NOMO-1 treated with dmso at 0.1 percent for 144 hours (cell line): ENCODE data around the gene CACNA2D3.

Source experiments
- DNase-seq: peaks from one replicate; lab custom pipeline; 2025; ENCODE audit not compliant: unreplicated experiment; lab: John Stamatoyannopoulos, UW

Gene CACNA2D3

DNA sequence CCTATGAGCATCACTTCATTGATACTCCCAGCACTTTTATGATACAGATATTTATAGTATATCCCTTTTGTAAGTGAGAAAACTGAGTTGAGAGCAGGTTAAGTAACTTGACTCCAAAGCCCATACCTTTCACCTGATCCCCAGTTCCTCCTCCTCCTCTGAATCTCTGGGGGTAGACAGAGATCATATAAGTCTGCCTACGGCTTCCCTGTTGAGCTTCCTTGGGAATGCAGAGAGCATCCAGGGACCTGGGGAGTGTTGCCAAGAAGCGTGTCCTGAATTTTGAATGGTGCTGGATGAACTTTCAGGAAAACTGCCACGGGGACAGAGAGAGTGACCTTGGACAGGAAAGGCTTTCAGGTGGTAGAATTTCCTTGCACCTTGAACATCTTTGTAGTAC is 537.0 kb downstream of the CACNA2D3 start:
- no peak for DNase-seq

DNA sequence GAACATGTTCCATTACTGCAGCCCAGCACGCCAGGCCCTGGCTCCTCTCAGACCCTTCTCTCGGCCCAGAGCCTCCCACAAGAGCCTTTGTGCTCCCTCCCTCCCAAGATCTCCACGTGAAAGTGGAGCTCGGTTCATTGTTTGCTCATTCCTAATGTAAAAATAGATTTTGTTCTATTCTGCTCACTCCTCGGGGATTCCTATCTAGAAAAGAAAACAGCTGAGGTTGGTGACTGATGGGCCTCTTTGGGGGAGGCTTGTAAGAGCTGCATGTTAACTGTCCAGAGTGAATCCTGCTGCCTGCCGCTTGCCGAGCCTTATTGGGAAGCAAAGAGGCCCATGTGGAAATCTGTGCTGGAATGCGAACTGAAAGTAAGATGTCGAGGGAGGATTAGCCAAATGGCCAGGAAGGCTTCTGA is 538.4 kb downstream of the CACNA2D3 start:
- no peak for DNase-seq

GRCh38 chr3:54661151-54661550 is 538.8 kb downstream of the CACNA2D3 start:
- DNase-seq, result no peak

GRCh38 chr3:54663501-54664011 is 541.2 kb downstream of the CACNA2D3 start:
- DNase-seq, result no peak

- no peak for DNase-seq
Measured at GRCh38 chr3:54665016-54665600, 542.8 kb downstream of the CACNA2D3 start.

- no peak for DNase-seq
Measured at GRCh38 chr3:54668236-54668635, 545.9 kb downstream of the CACNA2D3 start.

- no peak for DNase-seq
Measured at GRCh38 chr3:54670201-54671000, 548.0 kb downstream of the CACNA2D3 start.

- DNase-seq, result no peak
Measured at GRCh38 chr3:54671511-54671910, 549.2 kb downstream of the CACNA2D3 start.

- DNase-seq, result no peak
Measured at GRCh38 chr3:54676087-54676486, 553.7 kb downstream of the CACNA2D3 start.

DNA sequence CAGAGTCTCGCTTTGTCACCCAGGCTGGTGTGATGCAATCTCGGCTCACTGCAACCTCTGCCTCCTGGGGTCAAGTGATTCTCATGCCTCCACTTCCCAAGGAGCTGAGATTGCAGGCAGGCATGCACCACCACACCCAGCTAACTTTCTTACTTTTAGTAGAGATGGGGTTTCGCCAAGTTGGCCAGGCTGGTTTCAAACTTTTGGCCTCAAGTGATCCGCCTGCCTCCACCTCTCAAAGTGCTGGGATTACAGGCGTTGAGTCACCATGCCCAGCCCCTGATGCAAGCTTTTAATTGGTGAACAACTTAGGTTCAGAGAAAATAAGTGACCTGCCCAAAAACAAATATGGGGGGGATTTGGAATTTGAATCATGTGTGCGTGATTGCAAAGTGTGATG is 559.4 kb downstream of the CACNA2D3 start:
- DNase-seq, result no peak

GRCh38 chr3:54685213-54685612 is 562.9 kb downstream of the CACNA2D3 start:
- no peak for DNase-seq

DNA sequence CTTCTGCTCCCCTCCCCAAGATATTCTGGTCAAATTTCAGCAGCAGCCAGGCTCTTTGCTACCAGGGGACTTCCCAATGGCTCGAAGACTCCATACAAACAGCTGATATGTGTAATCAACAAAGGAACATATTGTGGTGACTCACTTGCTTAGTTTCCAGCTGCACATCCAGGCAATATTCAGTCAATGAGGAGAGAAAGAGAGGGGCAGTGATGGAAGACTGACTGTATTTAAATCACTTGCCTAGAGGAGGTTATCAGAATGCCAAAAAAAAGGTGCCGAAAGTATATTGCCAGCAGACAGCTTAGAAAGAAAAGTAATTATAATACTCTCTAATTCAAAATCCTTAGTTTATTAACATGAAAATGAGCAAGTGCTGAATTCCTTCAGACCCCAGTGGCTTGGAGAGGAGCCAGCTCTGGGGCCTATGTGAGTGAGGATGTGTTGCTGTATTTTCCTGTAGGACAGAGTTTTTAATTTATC is 569.0 kb downstream of the CACNA2D3 start:
- DNase-seq, result no peak

GRCh38 chr3:54696313-54696712 is 574.0 kb downstream of the CACNA2D3 start:
- no peak for DNase-seq

GRCh38 chr3:54698054-54698453 is 575.7 kb downstream of the CACNA2D3 start:
- DNase-seq, result no peak

DNA sequence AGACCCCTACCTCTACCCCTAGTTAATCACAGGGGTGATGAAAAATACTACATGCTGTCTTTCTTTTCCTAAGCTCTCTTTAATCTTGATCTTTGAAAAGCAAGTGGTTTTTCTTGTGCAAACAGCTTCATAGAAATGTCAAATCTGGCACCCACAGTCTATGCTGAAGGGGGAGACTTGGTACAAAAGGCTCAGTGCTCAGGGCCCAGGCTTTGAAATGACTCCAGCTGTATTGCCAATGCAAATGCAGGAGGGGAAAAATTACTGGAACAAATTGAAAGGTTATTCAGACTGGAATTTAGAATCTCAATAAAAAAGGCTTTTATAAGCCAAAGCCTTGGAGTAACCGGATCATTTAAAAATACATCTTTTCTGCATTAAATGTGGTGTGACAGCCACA is 581.6 kb downstream of the CACNA2D3 start:
- DNase-seq, result no peak

- DNase-seq, result no peak
Measured at GRCh38 chr3:54705730-54706129, 583.4 kb downstream of the CACNA2D3 start.

DNA sequence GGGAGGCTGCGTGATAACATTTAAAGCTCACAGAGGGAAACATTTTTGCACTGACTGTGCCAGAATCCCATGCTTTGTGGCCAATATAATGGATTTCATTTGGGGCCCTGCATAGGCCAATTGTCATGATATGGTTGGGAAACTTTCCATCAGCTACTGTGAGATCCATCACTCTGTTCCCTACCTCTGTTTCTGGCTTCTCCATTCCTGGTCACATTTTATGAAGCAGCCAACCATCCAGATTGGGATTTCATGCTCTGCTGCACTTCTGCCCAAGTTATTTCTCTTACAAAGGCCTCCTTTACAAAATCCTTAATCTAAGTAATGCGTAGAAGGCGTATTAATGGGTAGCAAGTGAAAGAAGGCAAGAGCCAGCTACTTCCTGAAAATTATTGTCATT is 584.4 kb downstream of the CACNA2D3 start:
- no peak for DNase-seq

DNA sequence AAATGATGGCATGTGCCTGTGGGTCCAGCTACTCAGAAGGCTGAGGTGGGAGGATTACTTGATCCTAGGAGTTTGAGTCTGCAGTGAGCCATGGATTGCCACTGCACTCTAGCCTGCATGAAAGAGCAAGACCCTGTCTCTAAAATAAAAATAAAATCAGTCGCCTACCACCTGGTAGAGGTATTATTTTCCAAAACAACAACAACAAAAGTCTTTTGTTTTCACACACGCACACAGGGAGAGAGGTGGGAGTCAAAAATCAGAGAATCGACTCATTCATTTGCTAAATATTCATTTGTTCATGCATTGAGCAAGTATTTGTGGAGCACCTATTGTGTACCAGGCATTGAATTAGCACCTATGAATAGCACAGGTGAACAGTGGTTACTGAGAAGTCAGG is 587.4 kb downstream of the CACNA2D3 start:
- DNase-seq, result no peak

DNA sequence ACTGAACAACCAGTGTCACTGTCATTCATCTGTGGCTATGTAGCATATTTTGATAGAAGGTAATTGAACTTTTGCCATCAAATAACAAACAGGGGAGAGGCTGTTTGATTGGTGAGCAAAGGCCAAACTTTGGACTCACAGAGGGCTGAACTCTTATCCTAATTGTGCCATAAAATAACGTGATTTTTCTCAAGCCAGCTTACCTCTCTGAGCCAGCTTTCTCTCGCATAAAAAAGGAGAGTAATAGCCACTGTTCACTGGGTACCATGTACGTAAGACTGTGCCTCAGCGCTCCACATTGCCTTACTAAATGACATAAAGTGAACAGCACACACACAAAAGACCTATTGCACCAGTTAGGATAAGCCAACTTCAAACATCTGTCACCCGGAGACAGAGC is 588.6 kb downstream of the CACNA2D3 start:
- no peak for DNase-seq

DNA sequence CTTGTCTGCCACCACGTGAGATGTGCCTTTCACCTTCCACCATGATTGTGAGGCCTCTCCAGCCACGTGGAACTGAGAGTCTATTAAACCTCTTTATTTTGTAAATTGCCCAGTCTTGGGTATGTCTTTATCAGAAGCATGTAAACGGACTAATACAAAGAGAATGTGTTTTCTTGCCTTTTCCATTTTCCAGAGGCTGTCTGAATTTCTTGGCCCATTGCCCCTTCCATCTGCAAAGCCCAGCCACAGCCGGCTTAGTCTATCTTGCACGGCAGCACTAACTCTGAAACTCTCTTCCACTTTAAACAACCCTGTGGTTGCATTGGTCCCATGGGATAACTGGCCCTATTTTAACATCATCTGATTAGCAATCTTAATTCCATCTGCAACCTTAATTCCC is 590.2 kb downstream of the CACNA2D3 start:
- no peak for DNase-seq

DNA sequence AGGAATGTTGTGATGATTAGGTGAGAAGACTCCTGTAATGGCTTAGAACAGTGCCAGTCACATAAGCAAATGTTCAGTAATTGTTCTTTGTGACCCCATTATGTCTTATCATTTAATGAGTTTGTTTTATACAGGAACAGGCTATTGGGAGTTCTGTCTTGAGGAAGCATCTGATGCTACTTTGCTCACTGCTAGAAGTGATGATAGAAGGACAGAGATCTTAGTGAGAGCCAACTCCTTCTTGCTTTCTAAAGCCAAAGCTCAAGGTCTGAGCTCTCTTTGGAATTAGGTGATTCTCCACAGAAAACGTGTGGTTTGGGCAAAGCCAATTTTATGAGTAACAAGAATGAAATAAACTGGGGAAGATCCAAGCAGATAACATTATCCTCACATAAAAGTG is 590.7 kb downstream of the CACNA2D3 start:
- no peak for DNase-seq

- DNase-seq, result no peak
Measured at GRCh38 chr3:54713455-54713854, 591.1 kb downstream of the CACNA2D3 start.
